K562 (cell line): ENCODE results near the gene PI4K2A. TPM values are rescaled to one million over a fixed set of nuclear protein-coding genes. Genes with fewer than 3 reads are reported as not detected.

ENCODE experiments used
- CREBBP ChIP-seq: IDR thresholded peaks from one replicate; pipeline ENCODE4 v1.6.1; 2012; ENCODE audit warnings: low read depth, mild to moderate bottlenecking, control low read depth, inconsistent platforms, low read length
- CREM ChIP-seq: IDR thresholded peaks from 2 replicates; pipeline ENCODE4 v1.6.1; 2014; ENCODE audit warnings: antibody characterized with exemption, low read depth
- DMBX1 ChIP-seq: fragments of 250-450 bp; sonication (Bioruptor Pico); IDR thresholded peaks from 2 replicates; pipeline ENCODE4 v1.8.0; 2022; ENCODE audit warnings: inconsistent platforms, mild to moderate bottlenecking, moderate library complexity, borderline replicate concordance
- KHSRP ChIP-seq: fragments of 450-650 bp; IDR thresholded peaks from 2 replicates; pipeline ENCODE4 v1.6.1; 2017
- MECOM ChIP-seq: fragments of 250-450 bp; sonication (Bioruptor Pico); IDR thresholded peaks from 2 replicates; pipeline ENCODE4 v1.8.0; 2022; ENCODE audit warnings: inconsistent platforms
- MGA ChIP-seq: fragments of 450-650 bp; IDR thresholded peaks from 2 replicates; pipeline ENCODE4 v1.6.1; 2016; ENCODE audit warnings: mild to moderate bottlenecking, moderate library complexity
- MTA2 ChIP-seq: fragments of 450-650 bp; IDR thresholded peaks from 2 replicates; pipeline ENCODE4 v1.6.1; 2016; ENCODE audit warnings: low read depth
- NFXL1 ChIP-seq: fragments of 450-650 bp; formaldehyde crosslinking; IDR thresholded peaks from 2 replicates; pipeline ENCODE4 v1.4.0; 2021; ENCODE audit warnings: mild to moderate bottlenecking
- PRDM10 ChIP-seq: fragments of 450-650 bp; IDR thresholded peaks from 2 replicates; pipeline ENCODE4 v1.6.1; 2018; ENCODE audit not compliant: partially characterized antibody
- RFX7 ChIP-seq: fragments of 250-450 bp; sonication (Bioruptor Pico); IDR thresholded peaks from 2 replicates; pipeline ENCODE4 v1.5.1; 2021; ENCODE audit warnings: mild to moderate bottlenecking
- ZFP36 ChIP-seq: fragments of 150-350 bp; IDR thresholded peaks from 2 replicates; pipeline ENCODE4 v1.6.1; 2018; ENCODE audit warnings: low read length, low read depth; ENCODE audit not compliant: partially characterized antibody
- ZFPM2 ChIP-seq: fragments of 250-450 bp; sonication (Bioruptor Pico); IDR thresholded peaks from 2 replicates; pipeline ENCODE4 v1.5.1; 2022; ENCODE audit warnings: mild to moderate bottlenecking
- ZNF232 ChIP-seq: sonication (generic); formaldehyde crosslinking; IDR thresholded peaks from 2 replicates; pipeline ENCODE4 v1.8.0; 2022; ENCODE audit warnings: mild to moderate bottlenecking, missing genetic modification reagents
- polyA plus RNA-seq, 8 experiments: library from polyadenylated mRNA; depleted of rRNA in 4 of 8; stranded (reverse) in 5 of 8; unstranded in 3 of 8; fragments of >200 nt; fragmentation: Nextera tagmentation in 2 of 8; fragmentation: Illumina TruSeq in 1 of 8; extraction: Ambion mirVana in 2 of 8; extraction: Trizol in 1 of 8; gene quantifications; 2 replicates each; pipeline versions ENCODE4 v1.2.1 to v1.2.3, GENCODE V29; 2011 to 2014; ENCODE audit warnings: inconsistent platforms in 1 of 8, missing spikeins in 1 of 8
- total RNA-seq, 7 experiments: library from RNA; depleted of rRNA in 6 of 7; stranded (reverse); fragments of >200 nt in 6 of 7; fragmentation: Illumina TruSeq in 2 of 7; extraction: Trizol in 2 of 7; gene quantifications; 2 replicates each; pipeline versions ENCODE4 v1.2.1 to v1.2.3, GENCODE V29; 2011 to 2021; ENCODE audit warnings: low replicate concordance in 1 of 7

PI4K2A gene
- total and polyA plus RNA-seq, 9 of the 15 experiments (the other 6 are each of a cell fraction or from before 2014, with no cell fraction given), result 4.4 to 28.4 (median 16.5) TPM

GRCh38 chr10:97689559-97690020 is 49.1 kb downstream of the PI4K2A start (continued):
- peak; percentile 84 for TF ChIP-seq MGA
- TF ChIP-seq RFX7 (CRISPR knock-in tag), result no peak
- TF ChIP-seq PRDM10, result no peak
- TF ChIP-seq KHSRP, result no peak
- TF ChIP-seq NFXL1 (CRISPR knock-in tag), result no peak
- no peak for TF ChIP-seq CREM
- no peak for TF ChIP-seq ZNF232 (CRISPR knock-in tag)
- no peak for TF ChIP-seq MTA2
- TF ChIP-seq ZFPM2 (CRISPR knock-in tag), result no peak
- no peak for TF ChIP-seq CREBBP
- peak; percentile 46; the same call in 1 of the 2 replicates for TF ChIP-seq MECOM (CRISPR knock-in tag)
- TF ChIP-seq ZFP36, result no peak
- TF ChIP-seq DMBX1, result 0 out of 2 replicates have a peak, but pooled peaks have one; percentile 67
